Ishikawa (cell line): ENCODE measurements around the gene USP47.

ENCODE experiments used
- CEBPB ChIP-seq: IDR thresholded peaks from 2 replicates; pipeline ENCODE4 v1.6.1; 2012
- CREB1 ChIP-seq: IDR thresholded peaks from 2 replicates; pipeline ENCODE4 v1.6.1; 2012; ENCODE audit warnings: low read depth
- EGR1 ChIP-seq: IDR thresholded peaks from 2 replicates; pipeline ENCODE4 v1.6.1; 2012
- EP300 ChIP-seq: IDR thresholded peaks from 2 replicates; pipeline ENCODE4 v1.6.1; 2012; ENCODE audit warnings: borderline replicate concordance
- FOXM1 ChIP-seq: IDR thresholded peaks from 2 replicates; pipeline ENCODE4 v1.6.1; 2012; ENCODE audit warnings: low read depth, borderline replicate concordance
- NFIC ChIP-seq: IDR thresholded peaks from 2 replicates; pipeline ENCODE4 v1.6.1; 2012
- RAD21 ChIP-seq: IDR thresholded peaks from 2 replicates; pipeline ENCODE4 v1.6.1; 2012; ENCODE audit warnings: low read depth
- TAF1 ChIP-seq: IDR thresholded peaks from 2 replicates; pipeline ENCODE4 v1.6.1; 2012; ENCODE audit warnings: low read depth, mild to moderate bottlenecking
- TCF12 ChIP-seq: IDR thresholded peaks from 2 replicates; pipeline ENCODE4 v1.6.1; 2012; ENCODE audit warnings: low read depth
- TEAD4 ChIP-seq: IDR thresholded peaks from 2 replicates; pipeline ENCODE4 v1.6.1; 2012
- YY1 ChIP-seq: IDR thresholded peaks from 2 replicates; pipeline ENCODE4 v1.6.1; 2012; ENCODE audit warnings: low read depth
- ZBTB7A ChIP-seq: IDR thresholded peaks from 2 replicates; pipeline ENCODE4 v1.6.1; 2012; ENCODE audit warnings: low read depth
- TF ChIP-seq, protein P1 (sequence below): IDR thresholded peaks from 2 replicates; pipeline ENCODE4 v1.6.1; 2012
- TF ChIP-seq, protein P2 (sequence below): IDR thresholded peaks from 2 replicates; pipeline ENCODE4 v1.6.1; 2012
- TF ChIP-seq, protein P3 (sequence below): IDR thresholded peaks from 2 replicates; pipeline ENCODE4 v1.6.1; 2012; ENCODE audit warnings: low read depth, mild to moderate bottlenecking

Gene USP47

DNA sequence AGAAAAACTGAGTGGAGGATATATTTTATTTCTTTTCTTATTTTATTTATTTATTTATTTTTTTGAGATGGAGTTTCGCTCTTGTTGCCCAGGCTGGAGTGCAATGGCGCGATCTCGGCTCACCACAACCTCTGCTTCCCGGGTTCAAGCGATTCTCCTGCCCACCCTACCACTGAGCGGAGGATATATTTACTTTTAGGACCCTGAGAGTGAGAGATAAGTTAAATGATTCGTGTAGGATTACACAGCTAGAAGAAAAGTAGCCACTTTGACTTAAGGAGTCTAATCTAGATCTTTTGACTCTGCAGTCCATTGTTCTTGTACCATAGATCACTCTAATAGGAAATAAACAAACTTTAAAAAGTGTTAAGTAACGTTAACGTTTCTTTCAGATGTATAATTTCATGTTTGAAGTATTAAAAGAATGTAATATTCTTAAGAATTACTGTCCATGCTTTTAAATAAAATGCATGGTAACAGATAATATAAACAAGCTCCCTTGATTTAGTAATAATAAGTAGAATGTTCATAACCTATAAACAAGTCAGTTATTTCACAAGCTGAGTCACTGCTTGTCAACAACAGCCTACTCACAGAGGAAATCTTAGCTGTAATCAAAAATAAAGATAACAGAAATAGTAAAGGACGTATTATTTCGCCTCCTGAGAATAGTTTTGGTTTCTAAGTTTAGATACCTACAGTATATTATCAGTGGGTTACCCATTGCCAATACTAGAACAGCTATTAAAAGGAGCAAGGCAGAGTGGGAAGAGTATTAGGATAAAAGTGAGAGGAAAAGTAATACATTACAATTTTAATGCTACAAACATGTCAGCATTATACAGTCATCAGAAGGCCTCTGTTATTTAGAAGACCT is 18.6 kb downstream of the USP47 start:
- no peak for TF ChIP-seq FOXM1
- TF ChIP-seq NFIC, result no peak
- no peak for TF ChIP-seq RAD21
- no peak for TF ChIP-seq TAF1
- TF ChIP-seq TEAD4, result no peak
- TF ChIP-seq, protein P1, sequence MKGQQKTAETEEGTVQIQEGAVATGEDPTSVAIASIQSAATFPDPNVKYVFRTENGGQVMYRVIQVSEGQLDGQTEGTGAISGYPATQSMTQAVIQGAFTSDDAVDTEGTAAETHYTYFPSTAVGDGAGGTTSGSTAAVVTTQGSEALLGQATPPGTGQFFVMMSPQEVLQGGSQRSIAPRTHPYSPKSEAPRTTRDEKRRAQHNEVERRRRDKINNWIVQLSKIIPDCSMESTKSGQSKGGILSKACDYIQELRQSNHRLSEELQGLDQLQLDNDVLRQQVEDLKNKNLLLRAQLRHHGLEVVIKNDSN, result no peak
- TF ChIP-seq, protein P2, sequence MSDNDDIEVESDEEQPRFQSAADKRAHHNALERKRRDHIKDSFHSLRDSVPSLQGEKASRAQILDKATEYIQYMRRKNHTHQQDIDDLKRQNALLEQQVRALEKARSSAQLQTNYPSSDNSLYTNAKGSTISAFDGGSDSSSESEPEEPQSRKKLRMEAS, result no peak
- TF ChIP-seq ZBTB7A, result no peak
- no peak for TF ChIP-seq EP300

DNA sequence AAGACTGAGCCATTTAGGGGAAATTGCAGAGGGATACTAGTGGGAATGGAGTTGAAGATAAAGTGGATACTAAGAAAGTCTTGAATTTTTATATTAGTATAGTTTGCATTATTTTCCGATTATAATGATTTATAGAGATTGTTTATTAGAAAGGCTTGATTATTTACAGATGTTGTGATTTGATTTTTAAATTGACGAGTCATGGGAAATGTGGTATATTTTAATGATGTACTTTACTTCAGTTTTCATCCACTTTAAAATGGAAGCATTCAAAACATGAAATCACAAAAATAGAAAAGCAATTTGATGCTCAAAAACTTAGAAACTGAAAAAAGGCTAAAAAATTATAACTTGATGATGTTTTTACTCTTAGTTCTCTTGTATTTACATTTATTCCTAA is 21.2 kb downstream of the USP47 start:
- TF ChIP-seq, protein P1, result no peak
- no peak for TF ChIP-seq CREB1
- TF ChIP-seq TCF12, result no peak
- no peak for TF ChIP-seq TEAD4
- TF ChIP-seq TAF1, result no peak
- no peak for TF ChIP-seq YY1
- no peak for TF ChIP-seq RAD21
- TF ChIP-seq, protein P3, sequence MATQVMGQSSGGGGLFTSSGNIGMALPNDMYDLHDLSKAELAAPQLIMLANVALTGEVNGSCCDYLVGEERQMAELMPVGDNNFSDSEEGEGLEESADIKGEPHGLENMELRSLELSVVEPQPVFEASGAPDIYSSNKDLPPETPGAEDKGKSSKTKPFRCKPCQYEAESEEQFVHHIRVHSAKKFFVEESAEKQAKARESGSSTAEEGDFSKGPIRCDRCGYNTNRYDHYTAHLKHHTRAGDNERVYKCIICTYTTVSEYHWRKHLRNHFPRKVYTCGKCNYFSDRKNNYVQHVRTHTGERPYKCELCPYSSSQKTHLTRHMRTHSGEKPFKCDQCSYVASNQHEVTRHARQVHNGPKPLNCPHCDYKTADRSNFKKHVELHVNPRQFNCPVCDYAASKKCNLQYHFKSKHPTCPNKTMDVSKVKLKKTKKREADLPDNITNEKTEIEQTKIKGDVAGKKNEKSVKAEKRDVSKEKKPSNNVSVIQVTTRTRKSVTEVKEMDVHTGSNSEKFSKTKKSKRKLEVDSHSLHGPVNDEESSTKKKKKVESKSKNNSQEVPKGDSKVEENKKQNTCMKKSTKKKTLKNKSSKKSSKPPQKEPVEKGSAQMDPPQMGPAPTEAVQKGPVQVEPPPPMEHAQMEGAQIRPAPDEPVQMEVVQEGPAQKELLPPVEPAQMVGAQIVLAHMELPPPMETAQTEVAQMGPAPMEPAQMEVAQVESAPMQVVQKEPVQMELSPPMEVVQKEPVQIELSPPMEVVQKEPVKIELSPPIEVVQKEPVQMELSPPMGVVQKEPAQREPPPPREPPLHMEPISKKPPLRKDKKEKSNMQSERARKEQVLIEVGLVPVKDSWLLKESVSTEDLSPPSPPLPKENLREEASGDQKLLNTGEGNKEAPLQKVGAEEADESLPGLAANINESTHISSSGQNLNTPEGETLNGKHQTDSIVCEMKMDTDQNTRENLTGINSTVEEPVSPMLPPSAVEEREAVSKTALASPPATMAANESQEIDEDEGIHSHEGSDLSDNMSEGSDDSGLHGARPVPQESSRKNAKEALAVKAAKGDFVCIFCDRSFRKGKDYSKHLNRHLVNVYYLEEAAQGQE, result no peak
- no peak for TF ChIP-seq ZBTB7A
- TF ChIP-seq EGR1, result no peak
- TF ChIP-seq EP300, result no peak
- TF ChIP-seq, protein P2, result no peak

DNA sequence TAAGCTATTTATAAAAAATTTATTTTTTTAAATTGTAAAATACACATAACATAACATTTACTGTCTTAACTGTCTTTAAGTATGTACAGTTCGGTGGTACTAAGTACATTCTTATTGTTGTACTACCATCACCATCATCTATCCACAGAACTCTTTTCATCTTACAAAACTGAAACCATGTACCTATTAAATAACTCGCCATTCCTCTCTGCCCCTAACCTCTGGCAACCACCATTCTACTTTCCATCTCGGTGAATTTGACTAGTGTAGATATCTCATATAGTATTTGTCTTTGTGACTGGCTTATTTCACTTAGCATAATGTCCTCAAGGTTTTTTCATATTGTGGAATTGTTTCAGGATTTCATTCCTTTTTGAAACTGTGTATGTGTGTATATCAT is 22.6 kb downstream of the USP47 start:
- TF ChIP-seq EGR1, result no peak
- TF ChIP-seq CREB1, result no peak
- no peak for TF ChIP-seq FOXM1
- TF ChIP-seq EP300, result no peak
- no peak for TF ChIP-seq ZBTB7A

DNA sequence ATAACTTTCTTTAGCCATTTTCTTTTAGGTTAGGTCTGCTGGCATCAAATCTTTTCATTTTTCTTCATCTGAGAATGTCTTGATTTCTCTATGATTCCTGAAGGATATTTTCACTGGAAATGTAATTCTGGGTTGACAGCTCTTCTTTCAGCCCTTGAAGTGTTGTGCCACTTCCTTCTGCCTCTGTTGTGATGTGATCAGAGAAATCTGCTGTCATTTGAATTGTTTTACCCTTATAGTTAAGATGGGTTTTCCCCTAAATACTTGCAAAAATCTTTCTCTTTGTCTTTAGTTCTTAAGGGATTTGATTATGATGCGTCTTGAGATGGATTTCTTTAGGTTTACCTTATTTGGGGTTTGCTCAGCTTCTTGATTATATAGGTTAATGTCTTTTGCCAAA is 23.0 kb downstream of the USP47 start:
- no peak for TF ChIP-seq CREB1
- TF ChIP-seq, protein P1, result no peak
- TF ChIP-seq, protein P2, result no peak
- no peak for TF ChIP-seq EP300
- TF ChIP-seq CEBPB, result no peak
- no peak for TF ChIP-seq TAF1
- no peak for TF ChIP-seq NFIC
- TF ChIP-seq RAD21, result no peak

DNA sequence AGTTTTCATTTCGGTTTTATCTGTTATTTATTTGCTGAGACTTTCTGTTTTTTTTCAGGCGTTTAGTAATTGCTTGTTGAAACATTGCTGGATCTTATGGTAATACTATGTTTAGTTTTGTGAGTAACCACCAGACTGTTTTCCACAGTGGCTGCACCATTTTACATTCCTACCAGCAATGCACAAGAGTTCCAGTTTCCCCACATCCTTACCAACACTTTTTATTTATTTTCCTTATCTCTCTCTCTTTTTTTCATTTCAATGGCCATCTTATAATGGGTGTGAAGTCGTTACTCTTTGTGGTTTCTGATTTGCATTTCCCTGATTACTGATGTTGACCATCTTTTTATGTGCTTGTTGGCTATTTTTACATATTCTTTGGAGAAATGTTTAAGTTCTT is 23.7 kb downstream of the USP47 start:
- no peak for TF ChIP-seq TEAD4
- TF ChIP-seq EGR1, result no peak
- TF ChIP-seq CREB1, result no peak
- TF ChIP-seq YY1, result no peak
- TF ChIP-seq, protein P1, result no peak
- no peak for TF ChIP-seq RAD21
- no peak for TF ChIP-seq FOXM1
- TF ChIP-seq, protein P3, result no peak
- no peak for TF ChIP-seq TCF12
- TF ChIP-seq NFIC, result no peak
- TF ChIP-seq CEBPB, result no peak
- TF ChIP-seq, protein P2, result no peak
- no peak for TF ChIP-seq TAF1
